HG03439 (cell line): ENCODE results near the gene PPARG.
"Not testable (repeated sequence)": the region's sequence is repeated elsewhere in the genome, so short reads cannot be mapped to it uniquely, and the experiment has no call there.

Experiments used
- ATAC-seq: cut with Tn5 transposase; IDR thresholded peaks from one replicate; pipeline ENCODE4 v1.9.1; 2021; ENCODE audit warnings: mild to moderate bottlenecking, moderate library complexity; ENCODE audit not compliant: unreplicated experiment

The PPARG gene

DNA sequence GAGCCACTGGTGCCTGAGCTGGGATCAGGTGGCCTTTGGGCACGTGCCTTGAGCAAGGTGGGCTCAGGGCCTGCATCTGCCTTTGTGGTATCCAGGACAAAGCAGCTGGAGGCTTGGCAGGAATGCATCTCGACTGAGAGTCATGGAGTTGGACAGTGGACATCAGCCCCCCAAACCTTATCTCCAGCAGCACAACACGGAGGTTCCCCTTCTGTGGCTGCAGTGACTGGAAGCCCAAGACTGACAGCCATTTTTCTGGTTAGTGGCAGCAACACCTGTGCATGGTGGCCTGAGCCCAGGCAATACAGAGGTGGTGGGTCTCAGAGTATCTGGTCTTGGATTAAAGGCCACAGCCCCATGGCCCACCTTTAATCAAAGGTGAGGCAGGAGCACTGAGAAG lies 167.6 kb downstream of the PPARG start:
- ATAC-seq, result no peak

DNA sequence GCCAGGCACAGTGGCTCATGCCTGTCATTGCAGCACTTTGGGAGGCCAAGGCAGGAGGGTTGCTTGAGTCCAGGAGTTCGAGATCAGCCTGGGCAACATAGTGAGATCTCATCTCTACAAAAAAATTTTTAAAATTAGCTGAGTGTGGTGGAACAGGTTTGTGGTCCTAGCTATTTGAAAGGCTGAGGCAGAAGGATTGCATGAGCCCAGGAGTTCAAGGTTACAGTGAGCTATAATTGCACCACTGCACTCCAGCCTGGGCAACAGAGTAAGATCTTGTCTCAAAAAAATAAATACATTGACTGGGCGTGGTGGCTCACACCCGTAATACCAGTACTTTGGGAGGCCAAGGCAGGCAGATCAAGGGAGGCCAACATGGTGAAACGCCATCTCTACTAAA lies 168.5 kb downstream of the PPARG start:
- not testable (repeated sequence) for ATAC-seq

DNA sequence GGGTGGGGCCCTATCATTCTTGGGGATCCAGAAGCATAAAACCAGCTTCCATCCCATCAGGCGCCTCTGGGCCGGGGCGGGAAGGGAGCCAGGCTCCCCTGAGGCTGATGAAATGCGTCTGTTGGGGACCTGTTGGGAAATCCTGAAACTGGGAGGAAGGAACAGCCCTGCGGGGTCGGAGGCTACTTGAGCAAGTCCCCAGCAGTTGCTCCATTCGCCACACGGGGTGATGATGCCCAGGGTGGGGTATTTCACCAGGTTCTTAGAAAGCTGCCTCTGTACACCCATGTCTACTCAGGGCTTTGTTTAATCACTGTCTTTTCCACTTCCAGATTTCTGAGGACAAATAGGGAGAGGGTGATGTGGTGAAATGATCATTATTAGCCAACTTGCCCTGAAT lies 170.0 kb downstream of the PPARG start:
- ATAC-seq, result no peak

DNA sequence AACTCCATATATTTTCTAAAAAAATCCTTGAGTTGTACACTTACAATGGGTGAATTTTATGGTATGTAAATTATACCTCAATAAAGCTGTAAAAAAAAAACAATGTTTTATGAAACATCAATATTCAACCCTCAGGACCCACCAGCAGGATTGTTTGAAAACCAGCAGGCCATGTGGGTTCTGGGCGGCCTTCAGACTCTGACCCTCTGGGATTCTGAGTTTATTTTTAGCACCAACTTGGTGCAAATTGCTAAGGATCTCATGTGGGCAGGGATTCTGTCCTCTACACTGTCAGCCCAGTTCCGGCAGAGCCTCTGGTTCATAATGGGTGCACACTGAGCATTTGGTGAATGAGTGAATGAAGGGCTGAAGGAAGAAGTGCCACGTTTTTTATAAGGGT lies 171.3 kb downstream of the PPARG start:
- no peak for ATAC-seq

DNA sequence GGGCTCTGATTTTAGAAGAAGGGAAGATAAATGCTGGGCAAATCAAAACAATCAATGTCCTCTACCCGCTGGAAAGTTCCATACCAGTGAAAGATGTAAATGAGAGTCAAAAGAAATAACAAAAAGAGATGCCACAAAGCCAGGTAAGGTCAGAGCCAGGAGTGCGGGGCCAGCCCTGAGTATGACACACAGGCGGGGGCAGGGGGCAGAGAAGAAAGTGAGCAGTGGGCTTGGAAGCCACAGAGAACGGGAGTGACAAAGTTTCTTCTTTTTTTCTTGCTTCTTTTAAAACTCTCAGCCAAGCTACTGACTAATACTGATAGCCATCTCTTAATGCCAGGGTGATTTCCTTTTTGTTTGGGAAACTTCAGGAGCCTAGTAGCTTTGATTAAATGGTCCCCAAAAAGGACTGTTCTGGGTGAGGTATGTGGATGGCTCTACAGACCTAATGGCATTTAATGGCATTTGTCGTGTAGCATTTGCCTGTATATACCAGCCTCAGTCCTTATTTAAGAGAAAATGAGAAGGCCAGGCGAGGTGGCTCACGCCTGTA lies 172.3 kb downstream of the PPARG start:
- no peak for ATAC-seq

DNA sequence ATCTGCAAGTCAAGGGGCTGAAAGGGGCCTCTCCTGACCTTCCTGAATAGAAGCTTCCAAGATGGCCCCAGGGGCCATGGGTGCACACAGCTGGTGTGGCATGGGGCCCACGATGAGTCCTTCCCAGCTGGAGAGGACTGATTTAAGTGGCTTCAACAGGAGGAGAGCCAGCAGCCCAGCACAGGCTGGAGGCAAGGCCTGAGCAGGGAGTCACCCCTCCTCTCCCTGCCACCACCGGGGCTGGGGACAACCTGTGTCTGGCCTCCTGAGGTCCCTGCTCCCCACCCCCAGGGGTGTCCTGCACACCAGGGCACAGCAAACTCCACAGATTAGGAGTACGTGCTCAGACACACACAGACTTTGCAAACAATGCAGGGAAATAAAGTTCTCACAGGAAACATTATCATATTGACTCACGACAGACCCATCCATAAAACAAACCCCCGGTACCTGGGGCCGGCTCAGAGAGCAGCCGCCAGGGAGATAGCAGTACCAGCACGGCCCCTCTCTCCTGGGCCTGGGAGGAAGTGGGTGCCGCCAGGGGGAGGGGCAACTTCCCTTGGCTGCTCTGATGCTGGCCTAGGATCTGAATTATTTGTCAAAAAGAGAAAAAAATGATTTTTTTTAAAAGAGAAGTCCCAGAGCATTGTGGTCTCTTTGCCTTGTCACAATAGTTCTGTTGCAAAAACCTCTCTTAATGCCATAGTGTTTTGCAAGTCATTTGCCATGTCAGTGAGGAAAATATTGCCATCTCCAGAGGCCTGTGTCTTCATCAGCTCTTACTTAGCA lies 173.5 kb downstream of the PPARG start:
- ATAC-seq, result no peak

DNA sequence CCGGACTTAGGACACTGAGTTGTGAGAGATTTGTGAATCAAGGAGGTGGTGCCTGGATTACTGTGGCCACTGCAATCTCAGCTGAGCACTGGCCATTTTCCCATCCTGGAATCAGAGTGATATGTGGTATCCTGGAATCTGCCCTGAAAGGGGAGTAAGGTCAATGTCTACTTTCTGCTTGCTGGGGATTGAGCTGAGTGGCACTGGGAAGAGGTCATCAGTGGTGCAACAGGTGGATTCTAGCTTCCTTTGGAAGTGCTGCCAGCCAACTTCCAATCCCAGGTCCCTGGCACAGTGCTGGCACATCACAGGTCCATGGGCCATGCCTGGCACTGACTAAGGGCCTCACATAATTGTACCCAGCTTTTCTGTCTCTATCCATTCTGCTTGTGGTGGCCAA lies 174.8 kb downstream of the PPARG start:
- ATAC-seq, result no peak

DNA sequence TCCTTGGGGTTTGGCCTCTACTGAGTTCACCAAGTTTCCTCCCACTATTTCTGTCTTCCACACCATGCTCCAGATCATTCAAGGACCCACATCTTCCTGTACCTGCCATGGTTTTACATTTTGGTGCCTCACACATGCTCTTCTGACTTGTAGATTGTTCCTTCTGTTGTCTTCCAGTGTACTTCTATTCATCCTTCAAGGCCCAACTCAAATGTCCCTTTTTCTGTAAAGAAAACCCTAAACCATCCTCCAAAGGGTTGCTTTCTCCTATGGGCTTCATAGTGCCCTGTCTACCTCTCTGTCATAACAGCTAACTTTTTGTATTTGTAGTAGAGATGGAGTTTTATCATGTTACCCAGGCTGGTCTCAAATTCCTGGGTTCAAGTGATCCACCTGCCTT lies 175.3 kb downstream of the PPARG start:
- ATAC-seq, result no peak

DNA sequence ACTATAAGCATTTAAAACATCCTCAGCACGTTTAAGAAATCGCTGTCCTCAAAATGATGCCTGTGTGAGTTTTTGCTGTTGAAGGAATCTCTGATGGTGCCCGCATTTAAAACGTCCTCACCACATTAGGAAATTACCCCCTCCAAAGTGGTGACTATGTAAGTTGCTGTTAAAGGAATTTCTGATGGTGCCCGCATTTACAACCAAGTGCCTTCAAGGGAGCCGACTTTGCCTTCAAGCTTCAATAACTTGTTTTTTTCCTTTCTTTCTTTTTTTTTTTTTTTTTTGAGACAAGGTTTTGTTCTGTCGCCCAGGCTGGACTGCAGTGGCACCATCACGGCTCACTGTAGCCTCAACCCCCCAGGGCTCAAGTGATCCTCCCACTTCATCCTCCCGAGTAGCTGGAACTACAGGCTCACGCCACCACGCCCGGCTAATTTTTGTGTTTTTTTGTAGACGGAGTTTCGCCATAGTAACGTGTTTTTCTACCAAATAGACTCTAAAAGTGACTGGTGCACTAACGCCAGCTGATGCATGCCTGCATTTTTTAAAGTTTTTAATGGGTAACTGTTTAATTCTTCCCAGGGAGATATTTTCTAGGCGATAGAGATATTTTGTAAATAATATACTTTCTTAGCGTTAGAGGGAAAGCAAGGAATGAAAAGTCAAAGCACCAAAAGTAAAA lies 176.4 kb downstream of the PPARG start:
- no peak for ATAC-seq

DNA sequence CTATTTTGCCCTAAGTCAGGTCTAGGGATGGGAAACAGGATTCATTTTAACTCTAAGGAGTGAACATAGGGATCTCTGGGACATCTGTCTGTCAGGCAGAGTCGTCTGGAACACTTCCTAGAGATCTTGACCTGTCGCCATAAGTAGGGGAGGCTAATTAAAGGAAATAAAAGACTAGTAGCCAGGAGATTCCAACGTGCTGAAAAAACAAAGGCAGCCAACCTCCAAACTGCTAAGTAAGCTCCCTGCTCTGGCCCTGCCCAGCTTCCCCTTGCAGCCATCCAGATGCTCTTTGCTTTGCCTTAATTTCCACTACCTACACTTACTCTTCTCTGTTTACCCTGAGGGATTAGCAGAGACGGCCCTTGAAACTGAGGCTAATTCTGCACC lies 177.0 kb downstream of the PPARG start:
- no peak for ATAC-seq

DNA sequence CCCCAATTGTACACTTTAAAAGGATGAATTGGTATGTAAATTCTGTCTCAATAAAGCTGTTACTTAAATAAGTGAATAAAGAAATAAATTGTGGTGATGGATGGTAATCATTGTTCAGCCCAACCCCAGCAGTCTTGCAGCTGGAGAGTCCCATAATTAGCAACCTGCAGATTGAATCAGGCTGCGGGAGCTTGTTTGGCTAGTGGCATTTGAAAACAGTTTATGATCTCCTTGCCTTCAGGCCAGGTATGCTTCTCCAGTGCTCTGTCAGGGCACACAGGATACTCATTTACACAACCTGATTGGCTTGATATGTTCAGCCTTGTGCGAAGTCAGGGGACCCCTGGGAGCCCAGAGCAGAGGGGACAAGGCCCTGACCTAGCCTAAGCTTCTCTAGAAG lies 178.9 kb downstream of the PPARG start:
- no peak for ATAC-seq

DNA sequence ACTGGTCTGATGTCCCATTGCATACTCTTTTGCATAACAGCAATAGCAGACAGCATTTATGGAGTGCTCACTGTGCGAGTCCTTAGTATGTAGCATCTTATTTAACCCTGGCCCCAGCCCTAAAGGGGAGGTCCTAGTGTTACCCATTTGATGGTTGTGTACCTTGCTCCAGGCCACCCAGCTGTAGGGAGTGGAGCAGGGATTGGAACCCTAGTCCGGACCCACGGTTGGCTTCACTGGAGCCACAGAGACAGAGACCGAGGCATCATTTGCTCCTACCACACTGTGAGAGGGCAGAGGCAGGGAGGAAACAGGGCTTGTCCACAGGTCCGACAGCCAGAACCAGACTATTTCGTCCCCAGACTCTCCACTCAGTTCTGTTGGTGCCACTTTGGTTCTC lies 179.4 kb downstream of the PPARG start:
- no peak for ATAC-seq

DNA sequence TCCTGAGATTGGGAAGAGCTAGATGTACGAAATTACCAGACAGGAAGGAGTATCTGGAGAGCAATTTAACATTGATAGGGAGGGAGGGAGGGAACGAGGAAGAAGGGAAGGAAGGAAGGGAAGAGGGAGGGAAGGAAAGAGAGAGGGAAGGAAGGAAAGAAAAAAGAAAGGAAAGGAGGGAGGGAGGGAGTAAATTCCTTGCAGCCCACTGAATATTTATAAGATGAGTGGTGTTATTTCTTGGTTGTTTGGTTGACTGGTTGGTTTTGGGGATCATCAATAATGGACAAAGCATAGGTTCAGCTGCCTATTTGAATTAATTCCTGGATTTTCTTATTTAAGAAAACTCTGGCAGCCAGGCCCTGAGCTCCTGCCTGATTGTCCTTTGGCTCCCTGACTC lies 179.9 kb downstream of the PPARG start:
- ATAC-seq, result no peak

DNA sequence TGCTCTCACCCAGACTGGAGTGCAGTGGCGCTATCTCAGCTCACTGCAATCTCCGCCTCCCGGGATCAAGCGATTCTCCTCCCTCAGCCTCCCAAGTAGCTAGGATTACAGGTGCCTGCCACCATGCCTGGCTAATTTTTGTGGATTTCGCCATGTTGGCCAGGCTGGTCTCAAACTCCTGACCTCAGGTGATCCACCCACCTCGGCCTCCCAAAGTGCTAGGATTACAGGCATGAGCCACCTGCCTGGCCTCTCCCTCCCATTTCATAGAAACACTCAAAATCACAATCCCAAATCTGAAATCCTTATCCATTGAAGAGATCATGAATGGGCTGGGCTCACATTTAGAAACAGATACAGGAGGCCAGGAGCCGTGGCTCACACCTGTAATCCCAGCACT lies 180.4 kb downstream of the PPARG start:
- not testable (repeated sequence) for ATAC-seq

DNA sequence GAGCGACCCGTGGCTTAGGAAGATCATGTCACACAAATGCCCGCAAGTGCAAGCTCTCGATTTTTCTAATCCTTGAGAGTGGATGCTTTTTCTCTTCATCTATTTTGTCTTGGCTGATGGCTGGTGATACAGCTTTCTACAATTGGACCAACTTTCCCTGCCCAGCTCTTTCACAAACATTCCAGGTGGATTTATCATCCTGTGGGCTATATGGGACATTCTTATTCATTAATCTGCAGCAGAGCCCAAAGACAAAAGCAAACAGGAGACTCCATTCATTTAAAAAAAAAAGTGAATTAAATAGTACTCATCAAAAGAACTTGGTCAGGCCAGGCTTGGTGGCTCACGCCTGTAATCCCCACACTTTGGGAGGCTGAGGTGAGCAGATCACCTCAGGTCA lies 181.2 kb downstream of the PPARG start:
- ATAC-seq, result no peak

DNA sequence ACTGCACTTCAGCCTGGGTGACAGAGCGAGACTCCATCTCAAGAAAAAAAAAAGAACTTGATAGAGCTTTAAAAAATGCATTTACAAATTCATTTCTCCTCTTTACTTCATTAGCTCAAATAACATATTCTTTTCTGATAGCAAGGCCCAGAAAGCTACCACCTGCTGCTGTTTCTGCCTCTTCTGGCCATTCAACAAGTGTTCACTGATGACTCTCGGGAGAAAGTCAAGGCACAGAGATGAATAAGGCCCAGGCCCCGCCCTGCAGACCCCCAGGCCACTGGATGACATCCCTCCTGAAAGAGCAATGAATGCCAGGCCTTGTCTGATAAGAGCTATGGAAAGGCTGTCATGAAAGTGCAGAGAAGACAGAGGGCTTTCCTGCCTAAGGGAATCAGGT lies 181.8 kb downstream of the PPARG start:
- no peak for ATAC-seq

DNA sequence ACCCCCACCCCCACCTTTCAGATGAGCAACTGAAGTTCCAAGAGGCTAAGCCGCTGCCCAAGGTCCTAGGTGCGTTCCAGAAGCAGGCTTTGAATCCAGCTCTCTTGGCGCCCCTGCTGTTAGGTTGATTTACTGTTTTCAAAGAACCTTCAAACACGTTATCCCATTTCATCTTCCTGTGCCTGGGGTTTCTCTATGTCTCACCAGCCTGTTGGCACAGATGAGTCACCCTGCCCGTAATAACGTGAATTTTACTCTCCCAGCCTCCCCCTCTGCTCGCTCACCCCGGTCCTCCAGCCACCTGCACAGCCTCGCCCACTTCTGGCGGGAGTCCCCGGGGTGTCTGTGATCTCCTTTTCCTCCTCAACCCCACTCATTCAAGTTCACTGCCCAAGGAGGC lies 182.4 kb downstream of the PPARG start:
- ATAC-seq, result no peak

DNA sequence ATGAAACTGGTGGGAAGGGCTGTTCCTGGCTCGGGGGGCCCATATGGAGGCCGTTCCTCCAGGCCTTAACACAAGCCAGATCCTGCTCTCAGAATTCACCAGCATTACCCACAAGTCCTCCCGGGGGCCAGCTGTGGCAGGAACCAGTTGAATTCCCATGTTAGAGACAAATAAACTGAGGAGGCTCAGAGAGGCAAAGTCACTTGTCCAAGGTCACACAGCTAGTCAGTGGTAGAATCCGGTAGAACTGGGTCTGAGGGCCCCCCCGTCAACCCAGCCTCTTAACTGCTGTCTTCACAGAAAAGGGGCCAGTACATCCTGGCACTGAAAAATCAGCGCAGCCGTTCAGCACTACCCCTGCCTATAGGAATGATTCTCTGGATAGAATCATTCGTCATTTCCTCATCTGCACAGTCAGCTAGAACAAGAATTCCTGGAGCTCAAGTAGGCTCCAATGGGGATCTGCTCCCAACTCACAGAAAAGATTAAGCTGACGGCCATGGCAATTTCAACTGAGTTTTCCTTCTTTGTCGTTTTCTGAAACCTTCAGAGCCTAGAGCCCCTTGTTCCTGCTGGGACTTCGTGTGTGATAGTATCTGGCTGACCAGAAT lies 183.2 kb downstream of the PPARG start:
- no peak for ATAC-seq

DNA sequence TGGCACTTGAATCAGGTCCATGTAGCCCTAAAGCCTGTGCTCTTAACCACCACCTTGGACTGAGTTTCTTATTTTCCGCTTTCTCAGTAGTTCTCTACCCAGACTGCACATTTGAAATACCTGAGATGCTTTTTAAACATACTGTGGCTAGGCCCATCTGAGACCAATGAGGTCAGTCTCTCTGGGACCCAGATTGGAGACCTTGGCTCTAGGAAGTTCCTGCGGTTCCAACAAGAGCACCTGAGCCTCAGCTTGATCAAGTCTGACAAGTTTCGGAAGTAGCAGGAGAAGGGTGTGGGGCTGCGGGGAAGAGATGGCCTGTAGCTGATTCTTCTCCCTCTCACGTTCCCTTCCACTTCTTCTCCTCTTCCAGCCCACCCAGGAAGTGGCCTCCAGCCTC lies 183.9 kb downstream of the PPARG start:
- no peak for ATAC-seq

DNA sequence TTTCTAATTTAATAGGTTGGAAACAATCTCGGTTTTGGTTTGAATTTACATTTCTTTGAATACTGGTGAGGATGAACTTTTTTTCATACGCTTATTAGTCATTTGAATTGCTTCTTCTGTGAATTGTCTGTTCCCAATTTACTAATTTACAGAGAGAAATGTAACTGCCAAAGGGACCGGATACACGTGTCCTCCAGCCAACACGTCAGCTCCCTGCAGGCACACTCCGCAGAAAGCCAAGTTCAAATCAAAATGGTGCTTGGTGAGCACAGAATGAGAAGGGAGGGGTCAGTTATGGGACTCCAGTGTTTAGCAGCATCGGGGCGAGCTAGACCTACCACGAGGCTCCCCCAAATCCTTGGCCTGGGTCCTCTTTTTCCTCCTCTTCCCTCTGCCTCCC lies 184.6 kb downstream of the PPARG start:
- no peak for ATAC-seq

DNA sequence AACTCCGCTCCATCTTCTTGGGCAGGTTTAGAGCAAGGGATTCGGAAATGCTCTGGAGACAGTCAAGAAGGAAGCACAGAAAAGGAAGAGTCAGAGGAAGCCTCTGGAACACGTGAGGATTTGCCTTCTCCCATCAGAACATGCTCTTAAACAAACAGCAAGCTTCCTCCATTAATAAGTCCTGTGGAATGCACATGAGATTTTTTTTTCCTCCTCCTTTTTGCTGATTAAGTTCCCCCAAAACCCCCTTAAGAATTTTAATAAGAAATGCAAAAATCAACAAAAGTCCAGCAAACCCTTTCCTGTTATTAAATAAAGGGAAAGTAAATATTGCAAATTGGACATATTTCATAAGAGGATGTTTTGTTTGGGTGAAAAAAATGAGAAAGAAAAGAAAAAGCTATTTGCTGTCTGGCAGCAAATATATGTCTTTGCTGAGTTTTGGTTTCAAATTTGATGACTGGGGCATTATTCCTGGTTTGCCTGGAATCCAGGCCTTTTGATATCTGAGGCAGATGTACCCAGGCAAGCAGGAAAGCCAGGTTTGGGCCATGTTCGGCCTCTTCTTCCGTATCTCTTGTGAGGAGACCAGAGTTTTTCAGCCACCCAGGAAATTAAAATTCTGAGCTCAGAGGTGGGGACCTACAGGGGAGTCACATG lies 187.5 kb downstream of the PPARG start:
- no peak for ATAC-seq
